SK-N-MC (cell line): ENCODE measurements around the gene CLOCK.

Experiments
- EZH2 ChIP-seq: fragments of 200-600 bp; sonication (generic); IDR thresholded peaks from one replicate; pipeline ENCODE4 v1.6.1; 2017; ENCODE audit warnings: antibody characterized with exemption
- FOXP2 ChIP-seq: optimal IDR thresholded peaks from 2 replicates; pipeline ENCODE3; 2011; ENCODE audit warnings: mild to moderate bottlenecking, moderate library complexity; ENCODE audit not compliant: insufficient read depth; ENCODE audit errors: extremely low read length, control extremely low read depth
- POLR2AphosphoS5 ChIP-seq: IDR thresholded peaks from 2 replicates; pipeline ENCODE4 v1.6.1; 2012; ENCODE audit warnings: mild to moderate bottlenecking, low read depth, low read length, borderline replicate concordance

DNA sequence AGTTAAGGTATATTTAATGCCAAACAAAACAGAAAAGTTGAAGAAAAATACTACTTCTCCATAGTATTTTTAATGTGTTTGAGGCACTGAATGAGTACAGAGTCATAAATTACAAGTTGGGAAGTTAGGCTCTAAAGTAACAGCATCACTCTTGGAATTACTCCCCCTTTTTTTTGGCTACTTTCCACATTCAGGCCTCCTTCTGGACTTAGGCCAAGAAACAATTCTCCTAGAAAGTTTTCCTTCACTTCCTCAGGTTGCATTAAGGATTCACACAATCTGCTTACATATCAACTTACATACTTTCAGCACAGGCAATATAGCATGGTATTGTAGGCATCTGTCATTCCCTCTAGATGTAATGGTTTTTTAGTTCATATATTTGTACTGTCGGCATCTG lies 98.9 kb downstream of the CLOCK start:
- no peak for TF ChIP-seq EZH2
- TF ChIP-seq POLR2AphosphoS5, result no peak
- no peak for TF ChIP-seq FOXP2
